Fibroblast of the aortic adventitia (primary cell): Measurements from ENCODE around the gene ACTL10. TPM values are rescaled to one million over a fixed set of nuclear protein-coding genes. Genes with fewer than 3 reads are reported as not detected.

Experiments
- DNase-seq: peaks from one replicate; pipeline ENCODE4 v3.0.0-alpha.2; 2010; ENCODE audit warnings: low read depth
- H3K4me3 ChIP-seq: 2 replicates; pipeline ENCODE4 v1.5.1; 2011; ENCODE audit warnings: low read depth, mild to moderate bottlenecking, control low read depth, low read length, moderate library complexity
- CTCF ChIP-seq: IDR thresholded peaks from 2 replicates; pipeline ENCODE4 v1.5.1; 2011; ENCODE audit warnings: mild to moderate bottlenecking, low read length, control low read depth, inconsistent platforms; ENCODE audit not compliant: insufficient read depth
- total RNA-seq: library from RNA; depleted of rRNA; stranded (reverse); fragments of >200 nt; gene quantifications from 2 replicates; pipeline ENCODE4 v1.2.3, GENCODE V29; 2012; ENCODE audit warnings: low replicate concordance

ACTL10 gene
- total RNA-seq, 1 donor, result 2.2 TPM

DNA sequence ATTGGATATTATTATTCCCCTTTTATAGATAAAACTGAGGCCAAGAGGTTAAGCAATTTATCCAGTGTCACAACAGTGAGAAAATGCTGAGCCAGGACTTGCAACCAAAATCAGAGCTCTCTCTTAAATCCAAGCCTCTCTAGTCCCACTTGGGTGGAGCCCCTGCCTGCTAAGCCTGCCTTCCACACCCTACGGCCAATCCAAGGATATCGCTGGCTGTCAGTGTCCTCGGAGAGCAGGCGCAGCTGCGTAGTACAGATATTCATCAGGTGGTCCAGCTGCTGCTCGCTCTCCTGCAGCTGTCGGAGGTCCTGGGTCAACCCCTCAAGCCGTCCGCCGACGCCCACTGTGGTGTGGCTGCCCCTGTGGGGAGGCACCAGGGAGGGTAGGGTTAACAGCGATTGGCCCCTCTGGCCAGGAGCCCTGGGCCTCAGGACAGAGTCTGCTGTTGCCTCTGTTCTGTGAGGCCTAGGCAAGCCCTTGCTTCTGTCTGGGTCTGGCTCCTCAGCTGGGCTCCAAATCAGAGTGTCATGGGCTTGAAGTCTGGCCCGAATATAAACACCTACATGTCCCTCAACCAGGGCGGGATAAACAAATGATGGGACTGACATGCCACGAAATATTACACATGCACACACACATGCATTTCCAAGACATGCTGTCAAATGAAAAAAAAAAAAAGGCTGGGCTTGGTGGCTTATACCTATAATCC, 11.4 kb downstream of the ACTL10 start:
- H3K4me3 ChIP-seq, result no peak overlapping the region
- TF ChIP-seq CTCF, result no peak
- no peak for DNase-seq

DNA sequence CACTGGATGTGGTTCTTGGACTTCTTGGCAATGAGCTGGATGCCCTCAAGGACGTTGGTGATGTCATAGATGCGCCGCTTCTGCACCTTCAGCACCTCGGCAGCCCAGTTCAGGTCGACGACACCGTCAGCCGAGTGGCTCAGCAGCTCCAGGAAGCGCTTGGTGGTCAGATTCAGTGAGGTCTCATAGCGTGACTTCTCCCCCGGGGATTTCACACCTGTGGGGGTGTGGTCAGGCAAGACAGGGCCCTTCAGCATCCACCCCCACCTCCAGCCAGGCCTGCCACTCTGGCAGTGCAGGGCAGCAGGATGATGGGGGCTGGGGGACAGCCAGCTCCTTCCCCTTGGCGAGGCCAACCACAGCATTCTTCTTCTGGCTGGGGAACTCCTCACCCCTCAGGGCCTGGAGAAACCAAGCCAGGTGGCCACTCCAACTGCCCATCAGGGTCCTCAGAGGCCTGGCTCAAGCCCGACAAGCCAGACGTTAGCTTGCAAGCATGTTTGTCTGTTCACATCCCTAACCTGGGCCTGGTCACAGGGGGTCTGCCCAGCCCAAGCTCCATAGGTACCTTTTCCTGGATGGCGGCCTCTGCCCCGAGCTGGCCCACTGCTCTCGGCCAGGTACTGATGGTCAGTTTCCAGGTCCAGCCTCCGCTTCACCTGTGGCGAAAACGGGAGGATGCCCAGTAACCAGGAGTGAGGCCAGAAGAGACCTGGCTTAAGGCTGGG, 13.2 kb downstream of the ACTL10 start:
- no peak for DNase-seq
- no peak for TF ChIP-seq CTCF
- no peak overlapping the region for H3K4me3 ChIP-seq

DNA sequence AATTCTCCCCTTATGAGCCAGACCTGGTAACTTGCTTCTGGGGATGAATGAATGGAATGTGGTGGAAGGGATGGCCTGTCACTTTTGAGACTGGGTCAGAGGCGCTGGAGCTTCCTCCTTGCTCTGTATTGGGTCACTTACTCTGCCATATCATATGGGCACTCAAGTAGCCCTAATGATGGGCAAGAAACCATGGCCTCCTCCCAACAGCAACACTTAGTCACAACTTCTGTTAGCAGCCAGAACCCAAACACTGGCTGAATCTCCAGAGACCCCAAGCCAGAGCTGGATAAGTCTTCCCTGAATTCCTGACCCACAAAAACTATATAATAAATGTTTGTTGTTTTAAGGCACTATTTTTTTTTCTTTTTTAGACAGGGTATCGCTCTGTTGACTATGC, 13.9 kb downstream of the ACTL10 start:
- TF ChIP-seq CTCF, result no peak
- H3K4me3 ChIP-seq, result no peak overlapping the region
- peak; percentile 78 for DNase-seq

GRCh38 chr20:33681288-33681687, 14.5 kb downstream of the ACTL10 start:
- no peak for DNase-seq
- no peak for TF ChIP-seq CTCF

GRCh38 chr20:33681728-33682353, 15.1 kb downstream of the ACTL10 start:
- no peak for TF ChIP-seq CTCF
- DNase-seq, result no peak
- no peak overlapping the region for H3K4me3 ChIP-seq

More at GRCh38 chr20:33681288-33681687, 14.5 kb downstream of the ACTL10 start:
- H3K4me3 ChIP-seq, result no peak overlapping the region

- no peak for DNase-seq
- H3K4me3 ChIP-seq, result no peak overlapping the region
- TF ChIP-seq CTCF, result no peak
Observed at GRCh38 chr20:33684533-33685327, 18.0 kb downstream of the ACTL10 start.
